Measurements from ENCODE around the gene SBF1.
"Not testable (repeated sequence)": the region's sequence is repeated elsewhere in the genome, so short reads cannot be mapped to it uniquely, and the experiment has no call there.

Gene SBF1

GRCh38 chr22:50422961-50423815, 51.6 kb downstream of the SBF1 start:
- DNase-seq (ENCODE audit: low spot score), result no peak

DNA sequence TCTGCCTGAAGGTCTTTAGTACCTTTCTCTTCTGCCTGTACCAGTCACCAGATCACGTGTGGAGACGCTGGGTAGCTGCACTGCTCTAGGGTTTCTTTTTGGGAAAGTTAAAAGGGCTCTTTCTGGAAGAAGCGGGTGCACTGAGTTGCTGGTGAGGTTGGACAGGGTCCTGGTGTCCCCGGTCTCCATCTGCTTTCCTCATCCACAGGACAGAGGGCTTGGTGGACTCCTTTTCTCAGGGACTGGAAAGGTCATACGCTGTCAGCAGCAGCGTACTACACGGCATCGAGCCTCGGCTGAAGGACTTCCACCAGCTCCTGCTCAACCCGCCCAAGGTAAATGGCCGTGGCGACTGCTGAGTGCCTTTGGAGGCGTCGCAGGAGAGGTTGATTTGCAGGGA, 52.8 kb downstream of the SBF1 start:
- DNase-seq (ENCODE audit: low spot score), result no peak

GRCh38 chr22:50420581-50420980, 54.3 kb downstream of the SBF1 start:
- DNase-seq (ENCODE audit: low spot score), result no peak

GRCh38 chr22:50420015-50420414, 54.8 kb downstream of the SBF1 start:
- no peak for DNase-seq (ENCODE audit: low spot score)

DNA sequence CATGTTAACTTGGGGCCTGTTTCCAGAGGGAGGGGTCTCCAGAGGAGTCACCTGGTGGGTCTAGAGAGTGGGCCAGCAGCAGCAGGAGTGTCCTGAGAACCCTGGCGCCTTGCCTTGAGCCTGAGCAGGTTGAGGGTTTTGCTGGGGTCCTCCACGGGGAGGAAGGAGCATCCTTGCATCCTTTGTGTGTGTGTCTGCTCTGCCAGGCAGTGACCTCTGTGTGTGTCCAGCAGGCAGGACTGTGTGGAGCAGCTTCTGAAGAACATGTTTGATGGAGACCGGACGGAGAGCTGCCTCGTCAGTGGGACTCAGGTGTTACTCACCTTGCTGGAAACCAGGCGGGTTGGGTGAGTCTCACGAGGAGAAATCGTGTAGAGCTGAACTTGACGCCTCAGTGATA, 55.7 kb downstream of the SBF1 start:
- no peak for DNase-seq (ENCODE audit: low spot score)

- no peak for DNase-seq (ENCODE audit: low spot score)
These were observed 56.2 kb downstream of the SBF1 start for GRCh38 chr22:50418624-50419023.

- DNase-seq (ENCODE audit: low spot score), result no peak
These were observed 57.2 kb downstream of the SBF1 start for GRCh38 chr22:50417411-50418210.

DNA sequence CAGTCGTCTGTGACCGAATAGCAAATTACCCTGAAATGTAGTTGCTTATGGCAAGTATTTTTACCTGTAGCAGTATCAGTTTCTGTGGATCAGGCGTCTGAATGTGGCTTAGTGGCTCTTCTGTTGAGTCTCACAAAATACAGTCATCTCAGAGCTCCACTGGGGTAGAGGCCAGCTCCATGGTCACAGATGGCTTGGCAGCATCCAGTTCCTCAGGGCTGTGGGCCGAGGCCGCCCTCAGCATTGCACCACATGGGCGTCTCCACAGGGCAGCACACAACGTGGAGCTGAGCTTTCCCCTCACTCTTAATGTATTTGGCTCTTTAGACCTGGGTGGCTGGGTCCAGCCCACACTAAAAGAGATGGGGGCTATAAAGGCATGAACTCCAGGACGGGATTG, 57.8 kb downstream of the SBF1 start:
- no peak for DNase-seq (ENCODE audit: low spot score)

GRCh38 chr22:50415426-50415825, 59.4 kb downstream of the SBF1 start:
- no peak for DNase-seq (ENCODE audit: low spot score)

GRCh38 chr22:50414476-50415248, 60.2 kb downstream of the SBF1 start:
- DNase-seq (ENCODE audit: low spot score), result no peak

GRCh38 chr22:50408954-50409353, 65.9 kb downstream of the SBF1 start:
- not testable (repeated sequence) for DNase-seq (ENCODE audit: low spot score)

GRCh38 chr22:50408311-50408710, 66.5 kb downstream of the SBF1 start:
- DNase-seq (ENCODE audit: low spot score), result no peak

DNA sequence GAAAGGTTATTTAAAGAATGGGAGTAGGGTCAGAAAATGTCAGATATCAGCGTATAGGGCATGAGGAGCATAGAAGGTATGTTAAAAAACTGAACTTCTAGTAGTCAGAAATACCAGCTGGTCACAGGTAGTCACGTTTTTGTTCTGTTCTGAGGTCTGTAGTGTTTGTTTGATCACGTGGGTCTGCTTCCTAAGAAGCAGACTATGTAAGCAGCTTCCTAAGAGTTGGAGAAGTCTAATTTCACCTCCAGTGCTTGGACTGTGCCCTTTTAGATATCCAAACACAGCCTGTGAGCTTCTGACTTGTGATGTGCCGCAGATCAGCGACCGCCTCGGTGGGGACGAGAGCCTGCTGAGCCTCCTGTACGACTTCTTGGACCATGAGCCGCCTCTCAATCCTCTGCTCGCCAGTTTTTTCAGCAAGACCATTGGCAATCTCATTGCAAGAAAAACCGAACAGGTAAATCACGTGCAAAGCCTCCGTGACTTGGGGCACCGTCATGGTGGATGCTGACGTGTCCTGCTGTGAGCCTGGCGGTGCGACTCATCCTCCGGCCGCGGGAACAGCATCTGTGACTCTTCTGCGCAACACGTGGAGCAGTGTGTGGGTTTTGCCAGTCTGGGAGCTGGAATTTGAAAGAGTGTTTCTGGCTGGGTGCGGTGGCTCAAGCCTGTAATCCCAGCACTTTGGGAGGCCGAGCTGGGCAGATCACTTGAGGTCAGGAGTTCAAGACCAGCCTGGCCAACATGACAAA, 68.2 kb downstream of the SBF1 start:
- no peak for DNase-seq (ENCODE audit: low spot score)

GRCh38 chr22:50403701-50404101, 71.1 kb downstream of the SBF1 start:
- DNase-seq (ENCODE audit: low spot score), result no peak

DNA sequence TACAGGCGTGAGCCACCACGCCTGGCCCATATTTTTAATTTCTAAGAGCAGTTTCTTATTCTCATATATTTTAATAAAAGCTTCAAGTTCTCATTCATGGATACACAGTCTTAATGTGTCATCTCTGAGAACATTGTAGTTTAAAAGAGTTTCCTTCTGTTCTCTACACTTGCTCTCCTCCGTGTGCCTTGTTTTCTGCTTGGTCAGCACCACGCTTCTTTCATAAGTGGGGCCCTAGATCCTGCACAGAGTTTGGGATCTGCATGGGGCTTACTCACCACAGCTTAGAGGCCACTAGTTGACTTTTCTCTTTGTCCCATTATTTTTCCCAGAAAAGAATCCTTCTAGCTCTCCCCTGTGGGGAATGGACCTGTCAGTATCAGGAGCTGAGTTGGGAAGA, 72.9 kb downstream of the SBF1 start:
- no peak for DNase-seq (ENCODE audit: low spot score)

GRCh38 chr22:50400931-50401330, 73.9 kb downstream of the SBF1 start:
- DNase-seq (ENCODE audit: low spot score), result no peak

- no peak for DNase-seq (ENCODE audit: low spot score)
These were observed 74.4 kb downstream of the SBF1 start for GRCh38 chr22:50400406-50400805.

GRCh38 chr22:50399751-50400331, 75.0 kb downstream of the SBF1 start:
- DNase-seq (ENCODE audit: low spot score), result peak; percentile 27

GRCh38 chr22:50398831-50399648, 75.8 kb downstream of the SBF1 start:
- DNase-seq (ENCODE audit: low spot score), result no peak

GRCh38 chr22:50397371-50398060, 77.3 kb downstream of the SBF1 start:
- not testable (repeated sequence) for DNase-seq (ENCODE audit: low spot score)
